GM21786 (cell line): Measurements from ENCODE around the gene EIF3L.

Experiments used
- ATAC-seq: cut with Tn5 transposase; IDR thresholded peaks from one replicate; pipeline ENCODE4 v1.9.1; 2021; ENCODE audit not compliant: unreplicated experiment

EIF3L gene

DNA sequence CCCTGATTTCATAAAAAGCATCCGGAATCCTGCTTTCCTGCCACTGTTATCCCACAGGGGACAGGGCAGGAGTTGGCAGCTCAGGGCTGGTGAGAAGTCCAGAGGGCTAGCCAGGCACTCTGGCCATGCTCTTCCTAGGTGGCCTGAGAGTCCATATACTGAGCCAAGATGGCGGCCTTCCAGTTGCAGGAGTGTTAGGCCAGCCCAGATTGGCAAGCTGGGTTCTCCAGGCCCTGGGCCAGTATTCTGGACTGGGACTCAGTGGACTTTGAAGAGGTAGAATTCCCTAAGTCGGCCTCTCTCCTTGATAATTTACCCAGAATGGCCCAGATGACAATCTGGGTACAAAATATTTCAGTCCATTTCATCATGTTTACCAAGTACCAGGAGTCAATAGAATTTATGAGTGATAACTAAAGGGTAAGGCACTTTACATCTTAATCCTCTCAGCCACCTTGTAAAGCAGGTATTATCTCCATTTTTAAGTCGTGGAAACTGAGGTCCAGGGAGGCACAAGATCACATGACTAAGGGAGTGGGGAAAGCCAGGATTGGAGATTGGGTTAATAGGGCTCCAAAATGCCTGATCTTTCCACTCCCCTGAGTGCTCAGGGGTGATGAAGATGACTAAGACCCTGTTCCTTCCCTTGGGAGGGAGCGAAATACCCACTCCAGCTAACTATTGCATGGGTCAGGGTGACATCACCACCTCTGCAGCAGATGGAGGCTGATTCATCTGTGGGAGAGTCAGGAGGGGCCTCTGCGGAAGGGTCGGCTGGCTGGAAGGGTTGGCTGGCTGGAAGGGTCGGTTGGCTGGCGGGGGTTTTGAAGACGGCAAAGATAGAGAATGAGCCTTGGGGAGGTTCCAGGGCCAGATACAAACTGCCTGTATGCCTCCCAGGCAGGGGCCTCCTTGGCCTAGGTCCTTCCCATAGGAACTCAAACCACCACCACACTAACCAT is 55.6 kb downstream of the EIF3L start:
- no peak for ATAC-seq

DNA sequence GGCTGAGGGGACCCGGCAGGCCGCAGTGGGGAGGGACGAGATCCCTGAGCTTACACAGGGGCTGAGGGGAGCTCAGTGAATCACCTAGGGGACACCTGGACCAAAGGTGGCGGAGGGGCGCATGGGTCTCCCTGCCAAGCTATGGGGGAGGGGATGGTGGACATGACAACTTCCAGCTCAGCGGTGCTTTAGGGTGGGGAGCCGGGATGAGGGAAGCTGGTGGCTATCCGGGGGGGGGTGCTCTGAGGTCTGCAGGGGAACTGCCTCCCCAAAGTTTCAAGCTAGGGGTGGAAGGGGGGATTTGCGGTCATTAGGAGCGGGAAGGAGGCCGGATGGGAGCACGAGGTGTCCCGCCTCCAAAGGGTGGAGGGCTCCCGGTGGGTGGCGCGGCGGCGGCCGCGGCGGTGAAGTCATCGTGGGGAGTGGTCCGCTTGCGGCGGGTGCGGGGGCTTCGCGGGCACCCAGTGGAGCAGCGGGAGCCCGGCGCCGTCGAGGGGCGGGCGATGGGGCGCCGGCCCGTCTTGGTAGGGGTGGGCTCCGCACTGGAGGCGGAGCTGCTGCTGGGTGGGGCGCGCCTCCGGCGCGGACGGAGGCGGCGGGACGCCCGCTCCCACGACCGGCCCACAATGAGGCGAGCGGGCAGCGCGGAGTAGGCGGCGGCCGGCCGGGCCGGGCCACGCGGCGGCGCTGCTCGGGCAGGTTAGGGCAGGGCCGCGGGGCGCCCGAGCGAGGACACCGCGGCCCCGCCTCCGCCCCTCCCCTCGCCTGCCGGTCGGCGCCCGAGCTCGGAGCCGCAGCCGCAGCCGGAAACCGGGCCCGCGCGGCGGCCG is 56.5 kb downstream of the EIF3L start, which contains the start of gene MICALL1:
Gene MICALL1, plus strand, starts transcription at position 764 of the 830 bp plus-strand sequence. CDS start 126 bp downstream, outside the sequence.
- ATAC-seq: peak; percentile 79

DNA sequence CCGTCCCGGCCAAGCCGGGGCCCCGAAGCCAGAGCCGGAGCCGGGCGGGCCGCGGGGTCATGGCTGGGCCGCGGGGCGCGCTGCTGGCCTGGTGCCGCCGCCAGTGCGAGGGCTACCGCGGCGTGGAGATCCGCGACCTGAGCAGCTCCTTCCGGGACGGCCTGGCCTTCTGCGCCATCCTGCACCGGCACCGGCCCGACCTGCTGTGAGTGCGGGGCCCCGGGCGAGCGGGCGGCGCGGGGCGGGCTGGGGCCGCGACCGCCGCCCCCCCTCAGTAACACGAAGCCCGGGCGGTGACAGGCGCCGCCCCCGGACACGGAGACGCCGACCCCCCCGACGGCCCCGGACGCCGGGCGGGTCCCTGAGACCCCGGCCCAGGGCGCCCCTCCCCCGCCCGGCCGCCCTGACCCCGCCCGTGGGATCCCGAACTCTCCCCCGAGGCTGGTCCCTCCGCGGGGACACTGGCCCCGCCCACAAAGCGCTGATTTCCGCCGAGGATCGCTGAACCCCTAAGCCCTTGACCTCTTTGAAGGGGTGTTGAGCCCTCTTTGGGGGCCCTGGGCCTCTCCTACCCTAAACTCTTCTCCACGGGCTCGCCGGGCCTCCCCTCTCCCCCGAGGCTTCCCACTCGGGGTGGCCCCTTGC is 57.3 kb downstream of the EIF3L start:
- ATAC-seq: peak; percentile 22

DNA sequence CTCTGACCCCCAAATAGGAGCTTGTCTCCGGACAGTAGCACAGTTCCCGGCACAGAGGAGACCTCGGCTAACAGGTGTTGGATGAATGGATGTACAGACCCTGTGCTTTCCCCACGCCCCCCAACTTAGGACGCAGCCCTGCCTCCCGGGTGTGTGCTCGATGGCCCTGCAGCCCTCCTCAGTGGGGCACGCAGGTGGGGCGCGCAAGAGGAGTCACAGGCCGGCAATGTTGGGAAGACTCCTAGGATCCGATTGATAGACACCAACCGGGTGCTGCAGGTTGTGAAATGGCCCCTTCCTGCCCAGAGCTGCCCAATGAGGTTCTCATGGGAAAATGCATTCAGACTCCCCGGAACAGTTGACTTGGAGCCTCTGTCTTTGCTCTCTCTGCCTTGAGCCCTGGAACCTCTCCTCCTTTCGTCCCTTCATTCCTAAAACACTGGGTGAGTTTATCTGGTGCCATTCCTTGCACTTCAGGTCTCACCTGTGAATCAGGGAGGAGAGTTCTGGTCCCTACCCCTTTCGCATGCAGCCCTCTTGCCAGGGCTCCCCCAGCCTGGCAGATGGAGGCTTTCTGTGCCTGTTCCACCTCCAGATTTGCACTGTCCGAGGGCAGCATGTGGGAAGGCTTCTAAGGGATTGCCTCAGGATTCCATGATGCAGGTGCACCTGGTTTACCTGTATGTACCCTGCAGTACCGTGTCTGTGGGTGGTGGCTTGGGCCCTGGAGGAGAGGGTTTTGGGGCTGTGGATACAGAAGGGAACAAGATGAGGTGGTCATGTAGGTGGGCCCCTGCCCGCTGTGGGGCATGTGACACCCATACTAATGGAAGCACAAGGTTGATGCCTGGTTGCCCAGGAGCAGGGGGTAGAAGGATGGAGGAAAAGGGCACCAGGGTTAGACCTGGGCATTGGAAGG is 58.1 kb downstream of the EIF3L start:
- ATAC-seq: no peak

- no peak for ATAC-seq
Measured at GRCh38 chr22:37909766-37910165, 60.5 kb downstream of the EIF3L start.

DNA sequence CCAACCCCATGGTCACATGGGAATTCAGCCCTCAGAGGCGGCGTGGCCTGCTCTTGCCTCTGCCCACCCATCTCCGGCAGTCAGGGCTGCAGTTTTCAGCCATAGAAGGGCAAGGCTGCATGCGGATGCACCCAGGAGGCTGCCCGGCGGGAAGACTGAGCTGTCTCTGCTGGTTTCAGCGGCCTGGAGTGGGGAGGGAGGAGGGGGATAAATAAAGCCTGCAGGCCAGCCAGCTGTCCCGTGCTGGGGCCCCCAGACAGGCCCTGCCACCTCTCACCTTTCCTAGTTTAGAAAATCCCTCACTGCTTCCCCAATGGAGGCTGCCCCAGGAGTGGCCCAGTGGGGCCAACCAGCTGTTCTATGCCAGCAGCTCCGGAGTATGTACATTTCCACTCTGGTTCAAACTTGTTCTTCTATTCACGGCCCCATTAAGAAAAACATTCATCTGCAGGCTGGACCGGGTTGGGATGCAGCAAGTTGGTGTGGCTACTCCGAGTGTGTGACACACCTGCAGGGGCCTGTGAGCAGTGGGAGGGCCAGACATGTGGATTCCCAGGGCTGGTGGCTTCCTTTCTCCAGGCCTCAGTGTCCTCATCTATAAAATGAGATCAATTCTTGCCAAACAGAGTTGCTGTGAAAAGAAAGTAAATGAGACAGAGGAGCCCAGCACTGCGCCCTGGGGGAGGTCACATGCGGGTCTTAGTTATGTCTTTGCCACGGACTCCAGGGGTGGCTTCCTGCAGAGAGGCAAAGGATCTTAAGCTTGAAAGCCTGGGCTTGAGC is 61.9 kb downstream of the EIF3L start:
- no peak for ATAC-seq

DNA sequence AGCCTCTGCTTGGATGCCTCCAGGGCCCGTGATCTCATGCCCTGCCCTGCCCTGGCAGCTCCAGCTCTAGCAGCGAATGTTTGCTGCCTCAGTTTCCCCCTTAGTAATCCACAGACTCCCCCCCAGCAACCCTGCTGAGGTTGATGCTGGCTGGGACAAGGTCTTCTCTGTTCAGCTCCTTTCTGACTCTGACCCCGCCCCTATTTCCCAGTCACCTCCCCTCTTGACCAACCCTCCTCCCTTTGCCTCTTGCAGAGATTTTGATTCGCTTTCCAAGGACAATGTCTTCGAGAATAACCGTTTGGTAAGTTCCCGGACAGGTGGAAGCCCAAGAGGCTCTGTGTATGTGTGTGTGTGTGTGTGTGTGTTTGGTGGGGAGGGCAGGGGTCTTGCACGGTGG is 62.5 kb downstream of the EIF3L start:
- ATAC-seq: no peak

GRCh38 chr22:37912171-37912570 is 63.0 kb downstream of the EIF3L start:
- ATAC-seq: no peak

DNA sequence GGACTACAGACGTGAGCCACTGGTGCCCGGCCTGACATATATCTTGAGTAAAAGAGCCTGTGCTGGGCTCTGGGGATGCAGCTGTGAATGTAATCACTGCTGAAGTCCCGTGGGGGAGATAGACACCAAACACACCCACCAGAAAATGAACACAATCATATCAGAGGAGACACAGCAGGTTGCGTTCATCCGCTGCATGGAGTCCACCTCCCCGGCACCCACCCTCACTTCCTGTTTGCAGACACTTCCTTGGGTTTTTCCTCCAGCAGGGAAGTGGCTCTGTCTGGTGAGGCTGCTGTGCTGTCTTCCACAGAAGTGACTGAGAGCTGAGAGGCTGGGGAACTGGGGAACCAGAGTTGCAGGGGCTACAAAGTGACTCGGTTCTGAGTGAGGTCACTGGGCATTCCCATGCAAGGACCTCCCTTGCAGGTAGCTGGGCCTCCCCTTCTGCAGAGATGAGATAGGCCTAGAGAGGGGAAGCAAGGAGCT is 64.1 kb downstream of the EIF3L start:
- ATAC-seq: no peak

GRCh38 chr22:37916311-37916710 is 67.1 kb downstream of the EIF3L start:
- no peak for ATAC-seq

DNA sequence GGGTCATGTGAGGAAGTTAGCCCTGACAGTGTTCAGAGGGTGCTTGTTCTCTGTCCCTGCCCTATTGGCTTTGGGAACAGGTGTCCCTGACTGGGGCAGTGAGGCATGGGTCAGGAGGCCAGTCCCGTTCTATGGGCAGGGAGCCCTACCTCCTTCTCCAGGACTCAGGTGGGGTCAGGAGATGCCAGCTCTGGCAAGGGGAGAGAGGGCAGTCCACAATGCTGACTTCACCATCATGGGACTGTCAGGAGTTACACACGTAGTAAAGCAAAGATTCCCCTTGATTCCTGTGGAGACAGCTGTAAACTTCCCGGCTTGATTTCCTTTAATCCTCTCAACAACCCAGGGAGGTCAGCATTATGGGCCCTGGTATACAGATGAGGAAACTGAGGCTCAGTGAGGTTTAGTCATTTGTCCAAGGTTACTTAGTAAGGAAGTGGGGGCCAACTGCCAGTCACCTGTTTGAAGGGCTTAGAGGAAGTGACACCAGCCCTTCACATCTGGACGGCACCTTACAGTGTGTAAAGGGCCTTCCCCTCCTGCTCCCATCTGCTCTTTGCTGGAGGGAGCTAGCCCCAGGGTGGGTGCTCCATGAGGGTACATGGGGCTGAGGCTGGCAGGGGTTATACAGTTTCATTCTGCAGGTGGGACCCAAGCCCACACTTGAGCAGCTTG is 68.8 kb downstream of the EIF3L start:
- ATAC-seq: no peak

DNA sequence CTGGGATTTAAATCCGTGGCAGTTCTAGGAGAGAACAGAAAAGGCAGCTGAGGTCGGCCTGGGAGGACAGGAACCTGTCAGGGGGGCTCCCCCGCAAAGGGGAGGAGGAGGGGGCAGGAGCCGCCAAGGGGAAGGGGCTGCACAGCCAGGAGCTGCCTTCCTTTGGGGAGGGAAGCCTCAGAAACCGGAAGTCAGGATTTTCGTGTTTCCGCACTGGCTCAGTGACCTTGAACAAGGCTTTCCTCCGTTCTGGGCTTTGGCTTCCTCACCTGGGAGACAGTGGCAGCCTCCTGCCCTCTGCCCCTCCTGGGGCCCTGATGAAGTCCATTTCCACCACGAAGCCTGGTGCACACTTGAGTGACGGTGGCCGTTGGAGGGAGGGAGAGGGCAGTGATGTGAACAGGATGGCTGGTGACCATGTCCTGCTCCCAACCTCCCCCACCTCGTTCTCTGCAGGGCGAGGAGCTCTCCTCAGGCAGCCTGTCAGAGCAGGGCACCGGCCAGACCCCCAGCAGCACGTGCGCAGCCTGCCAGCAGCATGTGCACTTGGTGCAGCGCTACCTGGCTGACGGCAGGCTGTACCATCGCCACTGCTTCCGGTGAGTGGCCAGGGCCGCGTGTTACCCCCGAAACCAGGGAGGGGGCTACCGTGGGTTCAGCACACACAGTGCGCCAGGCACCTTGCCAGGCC is 69.5 kb downstream of the EIF3L start:
- no peak for ATAC-seq

DNA sequence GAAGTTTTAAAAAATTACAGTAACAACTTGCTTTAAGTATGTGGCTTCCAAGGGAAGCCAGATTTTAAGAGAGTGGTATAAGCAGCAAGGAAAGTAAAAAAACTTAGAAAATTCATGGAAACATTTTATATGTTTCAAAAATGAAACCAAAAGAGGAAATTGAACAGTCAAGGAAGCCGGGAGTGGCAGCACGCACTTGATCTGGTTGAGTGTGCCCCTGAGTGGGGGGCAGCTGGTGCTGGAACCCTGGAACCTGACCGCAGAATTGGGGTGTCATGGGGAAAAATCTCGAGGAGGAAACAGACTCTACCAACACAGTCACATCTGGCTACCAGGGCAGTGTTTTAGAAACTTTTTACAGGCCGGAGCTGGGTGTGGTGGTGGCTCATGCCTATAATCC is 70.9 kb downstream of the EIF3L start:
- no peak for ATAC-seq

DNA sequence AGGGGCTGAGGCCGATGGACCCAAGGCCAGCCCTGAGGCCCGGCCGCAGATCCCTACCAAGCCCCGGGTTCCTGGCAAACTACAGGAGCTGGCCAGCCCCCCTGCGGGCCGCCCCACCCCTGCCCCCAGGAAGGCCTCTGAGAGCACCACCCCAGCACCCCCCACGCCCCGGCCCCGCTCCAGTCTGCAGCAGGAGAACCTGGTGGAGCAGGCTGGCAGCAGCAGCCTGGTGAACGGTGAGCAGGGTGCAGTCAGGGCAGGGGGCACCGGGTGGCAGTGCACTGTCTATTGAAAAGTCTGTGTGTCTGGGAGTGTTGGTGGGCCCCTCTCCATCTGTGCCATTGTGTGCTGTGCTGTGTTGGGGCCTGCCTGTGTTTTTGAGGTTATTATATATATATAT is 73.0 kb downstream of the EIF3L start:
- no peak for ATAC-seq

DNA sequence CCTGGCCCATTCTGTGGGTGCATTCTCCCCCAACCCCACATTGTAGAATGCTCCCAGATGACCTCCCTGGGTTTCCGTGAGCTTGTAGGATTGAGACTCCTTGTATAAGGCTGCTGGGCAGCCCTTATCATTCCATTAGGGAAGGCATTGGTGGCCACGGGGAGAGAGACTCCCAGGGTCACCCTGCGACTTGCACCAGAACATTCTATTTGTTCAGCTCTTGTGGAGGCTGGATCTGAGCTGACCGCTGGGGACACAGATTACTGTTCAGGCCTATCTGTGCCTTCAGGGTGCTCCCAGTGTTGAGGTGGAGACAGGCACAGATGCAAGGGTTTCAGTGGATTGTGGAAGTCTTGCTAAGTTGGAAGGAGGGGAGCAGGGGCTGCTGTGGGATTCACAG is 74.7 kb downstream of the EIF3L start:
- no peak for ATAC-seq

- ATAC-seq: no peak
Measured at GRCh38 chr22:37924386-37925065, 75.3 kb downstream of the EIF3L start.

GRCh38 chr22:37925330-37925729 is 76.1 kb downstream of the EIF3L start:
- ATAC-seq: no peak

GRCh38 chr22:37925767-37926166 is 76.5 kb downstream of the EIF3L start:
- no peak for ATAC-seq
